Ovary (tissue), 9 donors: ENCODE measurements around the gene DYNLT2. TPM values are rescaled to one million over a fixed set of nuclear protein-coding genes. Genes with fewer than 3 reads are reported as not detected.

Experiments
- DNase-seq, 5 donors: peaks; one replicate each; pipeline ENCODE4 v3.0.0-alpha.2; 2019 to 2020
- H3K27ac ChIP-seq, 2 donors: fragments of 200-600 bp; one replicate each; pipeline versions ENCODE4 v1.5.1 to v1.8.0; 2019 to 2022
- H3K27me3 ChIP-seq: fragments of 200-600 bp; one replicate; pipeline ENCODE4 v1.8.0; 2022
- H3K36me3 ChIP-seq: fragments of 200-600 bp; sonication (generic); one replicate; pipeline ENCODE4 v1.5.1; 2019
- H3K4me1 ChIP-seq: one replicate; pipeline ENCODE4 v1.8.1; 2013; ENCODE audit warnings: mild to moderate bottlenecking, moderate library complexity; ENCODE audit not compliant: insufficient read depth
- H3K4me3 ChIP-seq: fragments of 200-600 bp; sonication (generic); one replicate; pipeline ENCODE4 v1.5.1; 2017
- H3K9me3 ChIP-seq, 2 donors: fragments of 200-600 bp in 1 of 2; sonication (generic) in 1 of 2; one replicate each; pipeline versions ENCODE4 v1.5.1 to v1.8.1; 2013 to 2019; ENCODE audit warnings: mild to moderate bottlenecking in 1 of 2, moderate library complexity in 1 of 2
- EP300 ChIP-seq: sonication (generic); formaldehyde crosslinking; IDR thresholded peaks from one replicate; pipeline ENCODE4 v1.6.1; 2017; ENCODE audit warnings: antibody characterized with exemption
- POLR2A ChIP-seq: fragments of 450-650 bp; IDR thresholded peaks from one replicate; pipeline ENCODE4 v1.6.1; 2017; ENCODE audit warnings: antibody characterized with exemption, mild to moderate bottlenecking, moderate library complexity
- WGBS, 3 donors: extraction: QIAGEN DNeasy Blood & Tissue Kit in 1 of 3; methylation state at CpG; one replicate each; pipeline versions ENCODE4 v1.1.5 to v1.1.7; 2013 to 2017; 5-methylcytosine and 5-hydroxymethylcytosine counted together
- intact Hi-C, 4 donors: fragments of 100-400 bp; cut with DNase I; formaldehyde crosslinking; loops; one replicate each; pipeline versions ENCODE4 v1.11.0 to v1.15.1; 2022 to 2023
- polyA plus RNA-seq, 2 donors: library from polyadenylated mRNA; stranded (reverse); fragments of 200-250 nt in 1 of 2; fragments of 350-450 nt in 1 of 2; fragmentation: Illumina TruSeq in 1 of 2; extraction: RNeasy Lipid Tissue Mini Kit (QIAGEN cat#74804) in 1 of 2; gene quantifications; one replicate each; pipeline ENCODE4 v1.2.3, GENCODE V29; 2013 to 2014
- total RNA-seq, 7 donors: library from RNA; depleted of rRNA in 2 of 7; stranded (reverse); fragments of >200 nt in 2 of 7; fragmentation: NEBNext Ultra II Directional in 3 of 7; extraction: Animal tissue kit (Norgen Biotek cat#: 25700) in 3 of 7; gene quantifications; one replicate each; pipeline versions ENCODE4 v1.1.0 to v1.2.4, GENCODE V29; 2016 to 2023
- TF ChIP-seq, protein P1 (sequence below), 3 donors: fragments of 450-650 bp in 2 of 3; fragments of 200-600 bp in 1 of 3; IDR thresholded peaks; one replicate each; pipeline versions ENCODE4 v1.5.1 to v1.8.0; 2016 to 2022; ENCODE audit warnings: antibody characterized with exemption in 3 of 3, mild to moderate bottlenecking in 1 of 3
- donor health status: DM: no; HTN: no; CAD: no; lungs with moderate emphysema.
- donor health status: DM: no; HTN: no; CAD: no.
- donor health status: Bipolar disorder and iron deficiency.
- donor health status: DM: yes; HTN: yes; CAD: no.
- donor health status: DM: no; HTN: no; CAD: no.
- donor health status: DM: yes; HTN: yes; CAD: no.

The DYNLT2 gene
- total and polyA plus RNA-seq, 9 donors: 1.7 to 4.6 (median 3.1) TPM

DNA sequence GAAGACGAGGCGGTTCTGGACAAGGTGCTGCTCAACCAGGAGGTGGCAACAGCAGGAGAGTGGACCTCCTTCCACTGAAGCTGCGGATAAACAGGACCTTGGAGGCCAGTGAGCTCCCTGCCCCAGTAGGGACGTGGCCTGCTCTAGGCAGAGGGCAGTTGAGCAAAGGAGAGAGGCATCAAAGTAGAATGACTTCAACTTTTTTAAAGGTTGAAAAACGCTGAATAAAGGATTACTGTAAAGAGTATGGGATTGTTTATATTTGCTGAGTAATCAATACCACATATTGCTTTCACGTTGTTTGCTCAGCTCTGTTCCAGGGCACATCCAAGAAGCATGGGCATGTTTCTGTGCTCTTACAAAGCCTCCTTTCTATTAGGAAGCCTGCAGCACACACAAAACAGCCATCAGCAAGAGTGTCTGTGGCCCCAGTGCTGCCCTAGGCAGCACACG, 48.1 kb upstream of the DYNLT2 start:
- no peak for DNase-seq
- H3K27ac ChIP-seq: no peak overlapping the region
- 63 to 76% (median 74%) methylated on average over 7 of the region's 7 CpGs for WGBS, 3 donors

DNA sequence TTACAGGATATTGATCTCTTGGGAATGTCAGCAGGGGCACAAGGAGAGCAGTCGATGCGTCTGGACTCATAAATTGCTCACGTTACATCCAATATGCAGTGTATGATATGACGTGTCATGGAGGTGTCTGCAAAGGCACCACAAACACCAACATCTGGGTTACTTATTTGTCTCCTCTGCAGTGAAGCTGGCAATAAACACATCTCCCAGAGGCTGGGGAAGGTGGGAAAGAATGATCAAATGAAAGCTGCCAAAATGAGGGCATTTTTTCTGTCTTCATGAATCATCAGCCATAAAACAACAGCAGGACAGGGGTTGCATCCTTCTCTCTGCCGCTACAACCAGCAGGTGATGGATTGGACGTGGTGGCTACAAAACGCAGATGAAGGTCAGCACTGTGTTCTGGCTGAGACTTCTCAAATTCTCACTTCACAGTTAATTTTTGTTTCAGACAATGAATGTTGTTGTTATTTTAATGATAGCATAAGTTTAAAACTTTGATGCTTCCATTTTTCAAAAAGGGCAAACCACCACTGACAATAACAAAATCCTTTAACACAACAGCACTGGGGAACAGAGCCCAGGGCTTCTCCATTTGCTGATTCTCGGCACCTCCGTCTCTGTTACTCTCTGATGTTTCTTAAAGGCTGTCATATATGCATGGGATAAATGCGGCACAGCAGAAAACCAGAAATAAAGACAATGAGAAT, 47.5 kb upstream of the DYNLT2 start:
- intact Hi-C loops: no loop called here
- no peak overlapping the region for H3K27ac ChIP-seq
- H3K4me1 ChIP-seq: no peaks in the 10 kb centered on the region
- H3K4me3 ChIP-seq: no peak overlapping the region
- TF ChIP-seq, protein P1, sequence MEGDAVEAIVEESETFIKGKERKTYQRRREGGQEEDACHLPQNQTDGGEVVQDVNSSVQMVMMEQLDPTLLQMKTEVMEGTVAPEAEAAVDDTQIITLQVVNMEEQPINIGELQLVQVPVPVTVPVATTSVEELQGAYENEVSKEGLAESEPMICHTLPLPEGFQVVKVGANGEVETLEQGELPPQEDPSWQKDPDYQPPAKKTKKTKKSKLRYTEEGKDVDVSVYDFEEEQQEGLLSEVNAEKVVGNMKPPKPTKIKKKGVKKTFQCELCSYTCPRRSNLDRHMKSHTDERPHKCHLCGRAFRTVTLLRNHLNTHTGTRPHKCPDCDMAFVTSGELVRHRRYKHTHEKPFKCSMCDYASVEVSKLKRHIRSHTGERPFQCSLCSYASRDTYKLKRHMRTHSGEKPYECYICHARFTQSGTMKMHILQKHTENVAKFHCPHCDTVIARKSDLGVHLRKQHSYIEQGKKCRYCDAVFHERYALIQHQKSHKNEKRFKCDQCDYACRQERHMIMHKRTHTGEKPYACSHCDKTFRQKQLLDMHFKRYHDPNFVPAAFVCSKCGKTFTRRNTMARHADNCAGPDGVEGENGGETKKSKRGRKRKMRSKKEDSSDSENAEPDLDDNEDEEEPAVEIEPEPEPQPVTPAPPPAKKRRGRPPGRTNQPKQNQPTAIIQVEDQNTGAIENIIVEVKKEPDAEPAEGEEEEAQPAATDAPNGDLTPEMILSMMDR (IDR thresholded peaks at IDR 0.05): no peak
- no peak for TF ChIP-seq EP300
- TF ChIP-seq POLR2A: no peak
- H3K9me3 ChIP-seq: no peaks in the 10 kb centered on the region
- WGBS, 3 donors: 35 to 68% (median 49%) methylated on average over 10 of the region's 10 CpGs
- DNase-seq: no peak
- no peaks in the 10 kb centered on the region for H3K27me3 ChIP-seq
- H3K36me3 ChIP-seq: no peaks in the 10 kb centered on the region

More for the DNA sequence above, 48.1 kb upstream of the DYNLT2 start:
- H3K4me3 ChIP-seq: no peak overlapping the region
- no peaks in the 10 kb centered on the region for H3K36me3 ChIP-seq
- no peaks in the 10 kb centered on the region for H3K9me3 ChIP-seq
- H3K4me1 ChIP-seq: no peaks in the 10 kb centered on the region
- TF ChIP-seq, protein P1 (IDR thresholded peaks at IDR 0.05): no peak
- TF ChIP-seq EP300 (no peak), POLR2A (no peak)
- no peaks in the 10 kb centered on the region for H3K27me3 ChIP-seq
- intact Hi-C loops: no loop called here

DNA sequence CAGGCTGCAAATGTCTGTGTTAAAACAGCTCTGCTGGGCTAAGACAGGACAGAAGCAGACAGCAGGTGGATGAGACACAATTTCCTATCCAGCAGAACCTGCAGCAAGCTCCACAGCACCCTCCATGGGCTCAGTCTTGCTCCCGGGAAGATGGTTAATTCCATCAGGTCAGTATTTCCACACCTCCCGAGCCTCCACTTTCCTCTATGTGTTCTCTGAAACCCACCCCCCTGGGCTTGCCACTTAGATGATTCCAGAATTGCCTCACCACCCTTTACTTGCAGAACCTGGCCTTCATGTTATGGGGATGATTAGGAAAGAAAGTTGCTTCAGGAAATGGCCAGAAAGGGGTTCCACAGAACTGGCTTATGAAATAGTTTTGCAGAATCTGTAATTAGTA, 43.8 kb upstream of the DYNLT2 start:
- no peaks in the 10 kb centered on the region for H3K27me3 ChIP-seq
- WGBS, 3 donors: 68 to 77% (median 70%) methylated on average over 2 of the region's 2 CpGs
- DNase-seq: no peak
- H3K4me3 ChIP-seq: no peak overlapping the region
- no peaks in the 10 kb centered on the region for H3K9me3 ChIP-seq
- H3K36me3 ChIP-seq: no peaks in the 10 kb centered on the region
- intact Hi-C loops: no loop called here
- TF ChIP-seq EP300: no peak
- no peak overlapping the region for H3K27ac ChIP-seq
- no peaks in the 10 kb centered on the region for H3K4me1 ChIP-seq

DNA sequence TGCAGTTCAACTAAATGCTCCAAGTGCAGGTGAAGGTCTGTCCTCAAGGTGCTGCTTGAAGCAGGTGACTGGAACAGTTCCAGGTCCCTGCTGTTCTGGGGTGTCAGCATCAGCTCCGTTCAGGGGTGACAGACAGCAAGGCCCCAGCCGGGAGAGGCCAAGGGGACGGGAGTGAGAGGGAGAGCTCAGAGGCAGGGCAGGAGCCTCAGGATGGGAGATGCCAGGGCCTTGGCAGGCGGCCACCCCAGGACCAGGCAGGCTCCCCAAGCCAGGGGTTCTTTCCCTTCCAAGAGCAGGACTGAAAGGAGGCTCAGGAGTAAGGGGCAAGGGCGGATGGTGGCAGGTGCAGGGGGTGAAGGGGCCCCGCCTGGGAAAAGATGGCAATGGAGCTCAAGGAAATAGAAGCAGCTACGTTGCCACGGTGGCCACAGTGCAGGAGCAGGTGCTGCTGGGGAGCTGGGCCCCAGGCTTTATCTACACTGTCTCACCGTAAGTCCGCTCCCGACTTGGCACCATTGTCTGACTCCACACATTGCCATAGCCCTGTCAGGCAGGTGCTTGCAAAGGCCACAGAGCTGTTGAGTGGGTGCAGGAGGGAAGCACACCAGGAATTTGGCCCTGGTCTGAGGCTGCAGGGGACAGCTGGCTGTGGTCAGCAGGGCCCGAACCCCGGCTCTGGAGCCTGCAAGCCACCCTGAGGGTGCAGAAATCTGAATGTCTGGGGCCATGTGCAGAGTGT, 43.1 kb upstream of the DYNLT2 start:
- Histone ChIP-seq H3K9me3 (no peaks in the 10 kb centered on the region), H3K4me1 (no peaks in the 10 kb centered on the region), H3K36me3 (no peaks in the 10 kb centered on the region), H3K4me3 (no peak overlapping the region), H3K27ac (no peak overlapping the region), H3K27me3 (no peaks in the 10 kb centered on the region)
- WGBS, 3 donors: 76 to 86% (median 81%) methylated on average over 13 of the region's 13 CpGs
- TF ChIP-seq POLR2A (no peak), EP300 (no peak)
- TF ChIP-seq, protein P1 (IDR thresholded peaks at IDR 0.05): no peak
- intact Hi-C loops: loop anchor here in 2 of 4 donors (5.0 kb wide), 2 partner anchors 498 to 733 kb away; partner anchors contain the start of gene DLL1 (in 1 of the 2)
- no peak for DNase-seq
